Brain microvascular endothelial cell (primary cell): ENCODE results near the gene SOHLH1.
A peak's percentile ranks its signal among the peaks of the same experiment; 100 is the strongest.

Experiments used
- DNase-seq: peaks from one replicate; pipeline ENCODE4 v3.0.0-alpha.2; 2020
- H3K27ac ChIP-seq: fragments of 250-450 bp; sonication (Bioruptor Pico); 2 replicates; pipeline ENCODE4 v1.5.1; 2020; ENCODE audit warnings: mild to moderate bottlenecking, moderate library complexity
- H3K27me3 ChIP-seq: fragments of 250-450 bp; sonication (Bioruptor Pico); replicated peaks from 2 replicates; pipeline ENCODE4 v1.5.1; 2020; ENCODE audit warnings: mild to moderate bottlenecking
- H3K36me3 ChIP-seq: fragments of 250-450 bp; sonication (Bioruptor Pico); replicated peaks from 2 replicates; pipeline ENCODE4 v1.5.1; 2020; ENCODE audit warnings: mild to moderate bottlenecking
- H3K4me3 ChIP-seq: 2 replicates; pipeline ENCODE4 v1.5.1; 2011; ENCODE audit warnings: low read depth, mild to moderate bottlenecking, control low read depth, low read length, moderate library complexity
- CTCF ChIP-seq: IDR thresholded peaks from 2 replicates; pipeline ENCODE4 v1.5.1; 2011; ENCODE audit warnings: low read depth, mild to moderate bottlenecking, moderate library complexity, low read length, control low read depth, inconsistent platforms; ENCODE audit errors: missing control alignments
- in situ Hi-C: cut with HindIII; loops from 2 replicates; pipeline ENCODE4 v1.10.0; 2017; ENCODE audit warnings: low sequenced_read_pairs, low pct_ligation_motif_present

SOHLH1 gene

GRCh38 chr9:135663451-135663770 is 35.9 kb downstream of the SOHLH1 start:
- no peak for DNase-seq
- Histone ChIP-seq H3K27me3 (no peaks in the 10 kb centered on the region), H3K36me3 (no peaks in the 10 kb centered on the region), H3K27ac (no peak overlapping the region), H3K4me3 (no peak overlapping the region)
- in situ Hi-C loops: no loop called here
- TF ChIP-seq CTCF: no peak

DNA sequence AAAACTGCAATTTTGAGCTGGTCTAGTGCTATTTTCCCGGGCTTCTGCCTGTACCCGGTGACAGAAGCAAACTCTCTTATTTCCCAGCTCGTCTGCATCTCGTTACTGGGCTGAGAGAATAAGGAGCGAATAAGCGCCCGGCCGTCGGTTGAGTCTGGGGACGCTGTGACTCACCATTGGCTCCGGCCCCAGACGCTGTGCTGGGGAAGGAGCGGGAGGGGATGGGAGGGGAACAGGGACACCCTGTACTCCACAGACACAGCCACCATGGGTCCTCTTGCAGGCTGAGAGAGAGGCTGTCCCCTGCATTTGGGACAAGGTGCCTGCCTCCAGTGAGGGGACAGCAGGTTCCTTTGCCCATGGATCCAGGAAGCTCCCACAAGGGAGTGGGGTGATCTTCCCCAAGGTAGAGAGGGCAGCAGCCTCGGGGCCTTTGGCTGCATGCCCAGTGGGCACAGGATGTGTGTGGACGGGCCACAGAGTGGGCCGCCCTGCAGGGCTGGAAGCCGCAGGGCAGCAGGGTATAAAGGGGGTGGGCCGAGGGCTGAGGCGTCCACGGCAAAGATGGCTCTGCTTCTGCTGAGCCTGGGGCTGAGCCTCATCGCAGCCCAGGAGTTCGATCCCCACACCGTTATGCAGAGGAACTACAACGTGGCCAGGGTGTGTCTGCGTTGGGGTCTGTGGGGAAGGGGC is 36.4 kb downstream of the SOHLH1 start, which contains the start of gene LCN9:
Gene LCN9 (plus strand): TSS at position 552 of the 693 bp plus-strand sequence. CDS start 13 bp downstream, at position 565.
- Histone ChIP-seq H3K27me3 (no peaks in the 10 kb centered on the region), H3K27ac (no peak within 1 kb of the TSS), H3K36me3 (no peaks in the 10 kb centered on the region), H3K4me3 (no peak within 1 kb of the TSS)
- no peak for TF ChIP-seq CTCF
- peak; percentile 8 for DNase-seq
- in situ Hi-C loops: no loop called here

DNA sequence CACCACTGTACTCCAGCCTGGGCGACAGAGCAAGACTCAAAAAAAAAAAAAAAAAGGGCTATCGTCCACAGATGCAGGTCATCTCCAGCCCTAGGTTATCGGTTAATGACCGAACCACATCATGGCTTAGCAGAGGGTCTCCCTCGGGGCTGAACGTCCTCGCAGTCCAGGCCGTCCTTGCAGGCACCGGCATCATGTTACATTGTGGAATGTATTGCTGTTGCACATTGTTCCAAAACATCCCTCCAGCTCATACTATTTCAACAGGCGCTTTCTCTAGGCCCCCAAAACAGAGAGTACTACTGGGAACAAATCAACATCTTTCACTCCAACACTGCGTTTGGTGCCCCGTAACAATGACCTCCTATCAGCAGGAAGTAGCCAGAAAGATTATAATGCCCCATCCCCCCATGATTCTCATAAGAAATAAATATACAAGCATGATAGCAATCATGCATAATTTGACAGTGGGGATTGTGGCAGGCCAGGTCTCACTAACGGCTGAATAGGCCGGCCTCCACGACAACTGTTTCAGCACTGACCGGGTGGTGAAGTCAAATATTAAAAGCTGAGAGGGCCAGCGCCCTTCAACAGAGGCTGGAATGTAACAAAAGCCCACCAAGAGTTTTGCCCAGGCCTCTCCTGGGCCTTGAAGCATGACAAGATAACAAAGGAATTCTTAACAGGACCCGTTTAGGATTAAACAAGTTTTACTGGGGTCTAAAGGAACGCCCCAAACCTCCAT is 37.3 kb downstream of the SOHLH1 start:
- Histone ChIP-seq H3K27me3 (no peaks in the 10 kb centered on the region), H3K27ac (no peak overlapping the region), H3K36me3 (no peaks in the 10 kb centered on the region), H3K4me3 (no peak overlapping the region)
- no peak for DNase-seq
- TF ChIP-seq CTCF: no peak
- in situ Hi-C loops: no loop called here

DNA sequence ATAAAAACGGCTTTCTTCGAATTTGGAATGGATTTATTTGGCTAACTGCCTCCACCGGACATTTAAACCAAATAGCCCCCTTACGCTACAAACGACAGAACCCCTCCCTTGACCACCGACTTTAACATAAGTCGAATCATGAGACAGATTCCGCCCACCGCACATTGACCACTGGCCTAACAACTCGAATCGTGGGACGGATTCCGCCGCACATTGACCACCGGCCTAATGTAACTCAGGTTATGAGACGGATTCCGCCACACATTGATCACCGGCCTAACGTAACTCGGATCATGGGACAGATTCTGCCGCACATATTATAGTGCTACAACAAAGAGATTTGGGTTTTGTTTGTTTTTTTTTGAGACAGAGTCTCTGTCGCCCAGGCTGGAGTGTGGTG is 38.9 kb downstream of the SOHLH1 start:
- in situ Hi-C loops: no loop called here
- no peak for DNase-seq

DNA sequence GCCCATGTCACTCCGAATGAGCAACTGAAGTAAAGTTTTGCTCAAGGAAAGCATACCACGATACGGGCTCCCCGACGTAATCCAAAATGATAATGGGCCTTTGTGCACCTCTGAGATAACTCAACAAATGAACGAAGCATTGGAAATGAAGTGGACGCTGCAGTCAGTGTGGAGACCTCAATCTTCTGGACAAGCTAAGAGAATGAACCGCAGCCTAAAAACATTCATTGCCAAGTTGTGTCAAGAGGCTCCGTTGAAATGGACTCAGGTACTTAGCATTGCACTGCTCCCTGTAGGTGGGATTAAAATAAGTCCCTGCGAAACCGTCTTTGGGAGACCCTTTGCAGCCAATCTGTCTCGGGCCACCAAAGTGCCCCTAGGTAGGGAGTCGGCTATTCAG is 40.0 kb downstream of the SOHLH1 start:
- Histone ChIP-seq H3K36me3 (no peaks in the 10 kb centered on the region), H3K27ac (no peak overlapping the region), H3K4me3 (no peak overlapping the region), H3K27me3 (no peaks in the 10 kb centered on the region)
- DNase-seq: no peak
- no peak for TF ChIP-seq CTCF
- in situ Hi-C loops: no loop called here

More for the DNA sequence above, 38.9 kb downstream of the SOHLH1 start:
- Histone ChIP-seq H3K36me3 (no peaks in the 10 kb centered on the region), H3K4me3 (no peak overlapping the region), H3K27me3 (no peaks in the 10 kb centered on the region), H3K27ac (no peak overlapping the region)
- no peak for TF ChIP-seq CTCF
